Activated naive CD4-positive, alpha-beta T cell treated with anti-CD3 and anti-CD28 coated beads for 36 hours (primary cell): Measurements from ENCODE around the gene NACC2. TPM values are rescaled to one million over a fixed set of nuclear protein-coding genes. Genes with fewer than 3 reads are reported as not detected.

Experiments
- CTCF ChIA-PET: fragments of 350-600 bp; sonication (Branson Sonifier 250); formaldehyde crosslinking; loops from one replicate; lab custom pipeline; 2021; ENCODE audit warnings: antibody characterized with exemption; lab: Charles Lee
- DNase-seq: peaks from one replicate; pipeline ENCODE4 v3.0.0-alpha.2; 2020
- H3K27ac Mint-ChIP-seq: one replicate; pipeline ENCODE4 v1.8.0; 2021; ENCODE audit warnings: mild to moderate bottlenecking, mixed read lengths
- H3K27me3 Mint-ChIP-seq: one replicate; pipeline ENCODE4 v1.8.0; 2021; ENCODE audit warnings: low read depth, mixed read lengths
- H3K36me3 Mint-ChIP-seq: one replicate; pipeline ENCODE4 v1.8.0; 2021; ENCODE audit warnings: low read depth, mixed read lengths
- H3K4me1 Mint-ChIP-seq: one replicate; pipeline ENCODE4 v1.8.0; 2021; ENCODE audit warnings: low read depth, mixed read lengths
- H3K4me3 Mint-ChIP-seq: one replicate; pipeline ENCODE4 v1.8.0; 2021; ENCODE audit warnings: mild to moderate bottlenecking, moderate library complexity, mixed read lengths
- H3K9me3 Mint-ChIP-seq: one replicate; pipeline ENCODE4 v1.8.0; 2021; ENCODE audit warnings: mixed read lengths
- intact Hi-C: fragments of 100-400 bp; cut with micrococcal nuclease; formaldehyde crosslinking; loops from one replicate; pipeline ENCODE4 v1.15.1; 2023
- total RNA-seq, 2 experiments: library from RNA; stranded (reverse); gene quantifications; one replicate each; pipeline ENCODE4 v1.2.3, GENCODE V29; 2021

NACC2 gene
- total RNA-seq, 2 experiments from 2014 or later = 3.4 to 3.5 TPM

DNA sequence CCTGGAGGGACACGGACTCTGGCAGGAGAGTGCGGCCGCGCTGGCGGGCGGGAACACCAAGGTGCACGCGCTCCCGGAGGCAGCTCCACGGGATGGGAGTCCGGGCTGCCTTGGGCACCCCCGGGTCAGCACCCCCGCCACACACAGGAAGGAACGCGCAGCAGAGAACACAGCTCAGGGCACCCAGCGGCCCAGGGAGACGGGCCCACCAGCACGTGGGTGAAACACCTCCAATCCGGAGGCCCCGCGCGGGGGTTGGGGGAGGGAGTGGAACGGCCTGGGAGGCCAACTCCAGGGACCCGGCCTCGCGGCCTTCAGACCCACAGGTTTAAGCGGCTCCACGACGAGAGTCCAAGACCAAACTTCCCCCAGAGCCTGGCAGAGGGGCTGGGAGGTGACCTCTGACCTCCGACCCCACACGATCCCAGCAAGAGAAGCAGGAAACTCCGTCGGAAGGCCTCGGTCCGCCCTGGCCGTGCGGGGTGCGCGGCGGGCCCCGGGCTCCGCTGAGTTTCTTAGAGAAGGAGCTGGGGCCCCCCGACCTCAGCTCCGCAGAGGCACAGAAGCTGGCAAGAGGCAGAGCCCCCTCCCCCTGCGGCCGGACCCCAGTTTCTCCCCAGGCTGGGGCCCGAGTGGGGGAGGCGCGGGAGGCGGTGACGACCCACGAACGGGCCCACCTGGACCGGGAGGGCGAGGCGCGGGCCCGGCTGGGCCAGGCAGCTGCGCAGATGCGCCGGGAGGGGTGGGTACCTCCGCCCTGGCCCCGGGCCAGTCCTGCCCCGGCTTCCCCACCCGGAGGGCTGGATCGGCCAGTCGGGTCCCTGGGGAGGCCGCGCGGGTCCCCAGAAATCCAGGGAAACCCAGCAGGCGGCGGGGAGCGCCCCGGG lies 851 bp downstream of the NACC2 start:
- Mint-ChIP-seq H3K36me3 (no peaks in the 10 kb centered on the region), H3K27ac (no peak overlapping the region)

DNA sequence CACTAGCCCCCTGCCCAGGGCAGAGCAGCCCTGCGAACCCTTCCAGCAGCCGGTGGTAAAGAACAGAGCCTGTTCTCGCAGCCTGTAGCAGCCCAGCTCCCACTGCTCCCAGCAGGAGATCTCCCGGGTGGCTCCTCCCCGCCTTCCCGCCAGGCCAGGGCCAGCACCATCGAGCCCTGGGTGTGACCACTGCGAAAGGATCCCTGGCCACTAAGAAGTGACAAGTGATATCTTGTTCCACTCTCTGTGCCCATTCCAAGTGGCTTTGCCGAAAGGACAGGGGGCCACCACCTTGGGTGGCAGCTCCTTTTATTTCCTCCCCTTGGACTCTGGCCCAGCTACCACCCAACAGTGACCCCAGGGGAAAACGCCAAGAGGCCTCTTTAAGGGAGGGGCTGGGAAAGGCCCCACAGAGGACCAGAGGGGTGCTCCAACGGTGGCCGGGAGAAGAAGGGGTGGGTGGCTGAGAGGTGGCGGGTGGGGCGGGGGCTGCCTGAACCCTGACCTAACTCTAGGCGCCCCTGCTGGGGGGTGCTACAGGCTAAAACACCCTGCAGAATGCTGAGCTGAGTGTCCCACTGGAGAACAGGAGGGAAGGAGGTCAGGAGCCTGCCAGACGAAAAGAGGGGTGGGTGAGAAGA lies 1.6 kb downstream of the NACC2 start:
- no peaks in the 10 kb centered on the region for H3K27me3 Mint-ChIP-seq
- intact Hi-C loops = no loop called here
- H3K36me3 Mint-ChIP-seq = no peaks in the 10 kb centered on the region
- H3K9me3 Mint-ChIP-seq = no peaks in the 10 kb centered on the region
- H3K27ac Mint-ChIP-seq = no peak overlapping the region
- H3K4me3 Mint-ChIP-seq = peak overlapping the region; percentile 67
- DNase-seq = no peak
- CTCF ChIA-PET = interaction anchor here (1.1 to 2.0 kb wide), 3 partner anchors 20 to 126 kb away, joined by 3 to 12 read pairs (median 4); no protein-coding TSS in a partner anchor
- H3K4me1 Mint-ChIP-seq = peaks cover 12% of the 10 kb centered on the region

More for the DNA sequence above, 851 bp downstream of the NACC2 start:
- CTCF ChIA-PET = interaction anchor here (1.1 to 2.0 kb wide), 3 partner anchors 19 to 126 kb away, joined by 3 to 12 read pairs (median 4); no protein-coding TSS in a partner anchor
- peak overlapping the region; percentile 67 for H3K4me3 Mint-ChIP-seq
- no peaks in the 10 kb centered on the region for H3K9me3 Mint-ChIP-seq
- H3K4me1 Mint-ChIP-seq = peaks cover 17% of the 10 kb centered on the region
- intact Hi-C loops = loop anchor here (1.0 to 2.0 kb wide), 2 partner anchors 15 to 25 kb away; partner anchors contain the start of gene TMEM250
- H3K27me3 Mint-ChIP-seq = no peaks in the 10 kb centered on the region
- DNase-seq = peak; percentile 64

DNA sequence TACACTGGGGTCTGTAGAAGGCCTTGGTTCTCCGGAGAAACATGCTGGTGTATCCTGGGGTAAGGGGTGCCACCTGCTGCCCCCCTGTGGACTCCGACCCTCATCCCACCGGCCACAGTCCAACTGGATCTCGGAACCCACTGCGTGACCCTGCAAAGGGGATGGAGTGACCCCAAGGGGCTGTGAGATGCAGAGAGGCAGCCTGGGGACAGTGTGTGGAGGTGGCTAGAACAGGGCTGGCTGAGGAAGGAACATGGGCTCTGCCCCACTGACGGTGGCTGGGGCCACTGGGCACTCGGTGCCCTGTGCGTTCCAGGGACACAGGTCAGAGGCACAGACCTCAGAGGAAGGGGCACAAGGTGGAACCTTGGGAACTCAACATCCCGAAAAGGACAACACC lies 2.3 kb downstream of the NACC2 start:
- intact Hi-C loops = no loop called here
- CTCF ChIA-PET = no interaction called here
- H3K9me3 Mint-ChIP-seq = no peaks in the 10 kb centered on the region
- H3K27ac Mint-ChIP-seq = no peak overlapping the region
- H3K4me1 Mint-ChIP-seq = peaks cover 12% of the 10 kb centered on the region
- H3K27me3 Mint-ChIP-seq = no peaks in the 10 kb centered on the region
- H3K36me3 Mint-ChIP-seq = no peaks in the 10 kb centered on the region
- peak overlapping the region; percentile 16 for H3K4me3 Mint-ChIP-seq
- DNase-seq = no peak

DNA sequence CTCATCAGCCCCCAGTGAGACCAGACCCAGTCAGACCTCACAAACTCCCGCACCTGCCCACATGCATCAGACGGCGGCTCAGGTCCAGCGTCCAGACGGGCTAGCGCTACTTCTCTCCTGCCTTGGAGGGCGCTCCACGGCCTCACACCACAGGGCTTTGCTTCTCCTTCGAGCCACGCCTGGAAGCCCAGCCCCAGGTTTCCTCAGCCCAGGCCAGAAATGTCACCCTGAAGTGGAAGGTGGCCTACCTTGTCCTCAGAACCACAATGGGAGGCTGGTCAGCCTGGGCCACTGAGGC lies 2.8 kb downstream of the NACC2 start:
- Mint-ChIP-seq H3K9me3 (no peaks in the 10 kb centered on the region), H3K27me3 (no peaks in the 10 kb centered on the region), H3K36me3 (no peaks in the 10 kb centered on the region), H3K27ac (no peak overlapping the region), H3K4me1 (peaks cover 12% of the 10 kb centered on the region), H3K4me3 (no peak overlapping the region)
- CTCF ChIA-PET = interaction anchor here (1.8 to 4.3 kb wide), 2 partner anchors 30 to 125 kb away, joined by 4 to 43 read pairs; no protein-coding TSS in a partner anchor
- intact Hi-C loops = no loop called here
- DNase-seq = no peak

DNA sequence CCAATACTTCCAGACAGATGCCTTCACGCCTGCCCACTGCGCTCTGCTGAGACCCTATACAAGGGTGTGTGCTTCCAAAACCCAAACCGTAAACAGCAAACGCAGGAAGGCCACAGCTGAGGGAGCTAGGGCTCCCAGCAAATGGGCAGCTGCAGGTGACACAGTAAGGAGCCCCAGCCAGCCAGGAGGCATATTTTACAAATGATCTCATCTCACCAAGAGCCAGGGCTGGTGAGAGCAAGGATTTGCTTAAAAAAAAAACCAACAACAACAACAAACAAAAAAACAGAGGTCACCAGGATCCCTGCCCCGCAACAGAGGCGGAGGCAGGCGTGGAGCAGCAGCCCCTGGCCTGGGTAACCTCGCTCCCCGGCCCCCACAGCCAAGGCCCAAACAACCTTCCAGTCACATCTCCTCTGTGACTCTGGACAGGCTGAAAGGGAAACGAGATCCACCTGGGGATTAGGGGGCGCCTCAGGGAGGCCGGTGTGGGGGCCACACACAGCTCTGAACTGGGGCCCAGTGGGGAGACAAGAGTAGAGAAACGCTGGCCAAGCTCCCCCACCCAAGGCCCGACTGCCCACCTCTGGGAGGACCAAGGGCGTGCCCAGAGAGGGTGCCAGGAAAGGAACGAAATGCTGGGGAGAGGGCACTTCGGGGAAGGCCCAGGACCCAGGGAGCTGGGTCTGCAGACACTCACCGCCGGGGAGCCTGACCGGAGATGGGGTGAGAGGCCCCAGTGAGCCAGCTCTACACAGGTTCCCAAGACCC lies 3.3 kb downstream of the NACC2 start:
- Mint-ChIP-seq H3K27ac (no peak overlapping the region), H3K9me3 (no peaks in the 10 kb centered on the region), H3K27me3 (no peaks in the 10 kb centered on the region), H3K4me1 (peaks cover 12% of the 10 kb centered on the region), H3K4me3 (no peak overlapping the region), H3K36me3 (no peaks in the 10 kb centered on the region)
- intact Hi-C loops = no loop called here
- DNase-seq = no peak
- CTCF ChIA-PET = interaction anchor here (1.8 to 4.3 kb wide), 2 partner anchors 31 to 125 kb away, joined by 4 to 43 read pairs; no protein-coding TSS in a partner anchor

DNA sequence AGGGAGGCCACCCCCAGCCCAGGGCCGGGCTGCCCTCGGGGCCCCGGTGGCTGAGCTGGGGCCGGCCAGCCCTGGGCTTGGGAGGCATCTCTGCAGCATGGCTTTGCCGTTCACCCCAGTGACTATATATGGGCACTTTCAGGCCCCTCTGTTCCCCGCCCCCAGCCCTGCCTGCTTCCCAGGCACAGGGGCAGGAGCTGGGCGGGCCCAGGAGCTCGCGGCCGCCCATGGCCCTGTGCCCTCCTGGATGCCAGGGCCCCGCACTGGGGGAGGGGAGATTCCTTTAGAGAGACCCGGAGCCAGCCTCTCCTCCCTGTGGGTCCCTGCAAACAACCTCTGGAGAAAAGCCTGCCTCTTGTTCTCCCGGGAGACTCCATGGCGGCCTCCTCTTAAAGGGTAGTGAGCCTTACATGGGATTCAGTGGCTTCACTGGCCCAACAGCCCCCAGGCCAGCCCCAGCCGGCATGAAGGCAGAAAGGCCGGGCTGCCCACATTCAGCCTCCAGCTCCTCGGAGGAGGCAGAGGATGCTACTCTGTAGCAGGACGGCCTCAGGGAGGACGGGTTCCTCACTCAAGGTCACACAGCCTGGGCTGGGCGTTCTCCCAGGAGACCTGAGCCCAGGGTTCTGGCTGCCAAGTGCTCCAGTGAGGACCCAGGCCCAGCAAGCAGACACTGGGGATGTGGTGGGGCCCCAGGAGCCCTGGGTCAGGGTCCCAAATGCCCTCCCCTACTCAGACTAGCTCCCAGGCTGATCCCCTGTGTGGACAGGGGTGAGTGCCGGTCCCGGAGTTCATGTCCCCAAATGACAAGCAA lies 4.1 kb downstream of the NACC2 start:
- H3K9me3 Mint-ChIP-seq = no peaks in the 10 kb centered on the region
- H3K36me3 Mint-ChIP-seq = no peaks in the 10 kb centered on the region
- CTCF ChIA-PET = interaction anchor here (0.6 to 4.3 kb wide), 5 partner anchors 21 to 124 kb away, joined by 3 to 43 read pairs (median 4); no protein-coding TSS in a partner anchor
- H3K27ac Mint-ChIP-seq = no peak overlapping the region
- intact Hi-C loops = no loop called here
- H3K4me3 Mint-ChIP-seq = no peak overlapping the region
- no peaks in the 10 kb centered on the region for H3K27me3 Mint-ChIP-seq
- peaks cover 12% of the 10 kb centered on the region for H3K4me1 Mint-ChIP-seq
- no peak for DNase-seq

DNA sequence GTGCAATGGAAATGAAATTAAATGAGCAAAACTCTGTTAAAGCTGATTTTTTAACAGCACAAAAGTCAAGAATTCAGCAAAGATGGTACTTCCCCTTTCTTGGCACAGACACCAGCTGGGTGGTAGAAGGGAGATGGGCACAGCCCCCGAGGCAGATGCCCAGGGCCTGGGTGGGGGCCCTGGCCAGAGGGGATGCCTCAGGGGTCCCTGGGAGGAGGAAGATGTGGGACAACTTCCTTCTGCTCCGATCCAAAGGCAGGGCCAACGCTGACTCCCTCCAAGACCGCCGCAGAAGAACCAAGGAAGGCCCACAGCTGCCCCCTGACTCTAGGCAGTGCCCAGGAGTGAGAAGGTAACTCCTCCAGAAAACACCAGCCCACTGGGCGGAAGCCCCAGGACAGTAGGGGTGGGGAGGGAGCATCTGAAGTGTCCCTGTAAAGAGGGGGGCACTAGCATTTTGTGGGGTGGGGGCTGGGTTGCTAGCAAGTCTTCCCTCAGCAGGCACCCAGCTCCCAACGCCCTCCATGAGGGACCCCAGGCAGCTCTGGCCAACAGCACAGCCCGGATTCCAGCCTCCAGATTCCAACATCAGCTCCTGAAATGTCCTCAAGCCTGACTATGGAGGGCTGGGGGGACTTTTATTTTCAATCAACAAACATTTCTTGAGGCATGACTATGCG lies 4.9 kb downstream of the NACC2 start:
- H3K27ac Mint-ChIP-seq = no peak overlapping the region
- peaks cover 12% of the 10 kb centered on the region for H3K4me1 Mint-ChIP-seq
- no peak for DNase-seq
- no peaks in the 10 kb centered on the region for H3K27me3 Mint-ChIP-seq
- CTCF ChIA-PET = interaction anchor here (0.7 to 4.3 kb wide), 7 partner anchors 8 to 350 kb away, joined by 3 to 43 read pairs (median 3); no protein-coding TSS in a partner anchor
- H3K4me3 Mint-ChIP-seq = no peak overlapping the region
- H3K36me3 Mint-ChIP-seq = no peaks in the 10 kb centered on the region
- H3K9me3 Mint-ChIP-seq = no peaks in the 10 kb centered on the region
- intact Hi-C loops = no loop called here

DNA sequence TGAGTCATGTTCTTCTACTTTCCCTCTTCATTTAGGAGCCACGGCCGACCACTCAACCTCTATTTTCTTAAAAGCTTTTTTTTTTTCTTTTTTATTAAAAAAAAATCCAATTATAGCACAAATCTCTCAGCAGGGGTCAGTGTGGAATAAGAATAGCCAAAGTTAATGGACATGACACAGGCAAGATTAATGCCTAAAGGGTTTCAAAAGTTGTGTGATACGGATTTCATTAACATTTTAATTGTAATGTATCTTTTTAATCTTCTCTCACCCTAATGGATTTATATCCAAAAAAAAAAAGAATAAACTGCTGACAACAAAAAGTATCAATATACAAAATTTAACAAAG lies 5.4 kb downstream of the NACC2 start:
- Mint-ChIP-seq H3K4me1 (peaks cover 14% of the 10 kb centered on the region), H3K4me3 (no peak overlapping the region), H3K27ac (no peak overlapping the region), H3K9me3 (no peaks in the 10 kb centered on the region), H3K36me3 (no peaks in the 10 kb centered on the region), H3K27me3 (no peaks in the 10 kb centered on the region)
- intact Hi-C loops = loop anchor here (1.0 kb wide), 1 partner anchor 34 kb away; no protein-coding TSS in a partner anchor
- DNase-seq = no peak
- CTCF ChIA-PET = interaction anchor here (0.6 to 4.3 kb wide), 7 partner anchors 9 to 351 kb away, joined by 3 to 43 read pairs (median 3); no protein-coding TSS in a partner anchor

DNA sequence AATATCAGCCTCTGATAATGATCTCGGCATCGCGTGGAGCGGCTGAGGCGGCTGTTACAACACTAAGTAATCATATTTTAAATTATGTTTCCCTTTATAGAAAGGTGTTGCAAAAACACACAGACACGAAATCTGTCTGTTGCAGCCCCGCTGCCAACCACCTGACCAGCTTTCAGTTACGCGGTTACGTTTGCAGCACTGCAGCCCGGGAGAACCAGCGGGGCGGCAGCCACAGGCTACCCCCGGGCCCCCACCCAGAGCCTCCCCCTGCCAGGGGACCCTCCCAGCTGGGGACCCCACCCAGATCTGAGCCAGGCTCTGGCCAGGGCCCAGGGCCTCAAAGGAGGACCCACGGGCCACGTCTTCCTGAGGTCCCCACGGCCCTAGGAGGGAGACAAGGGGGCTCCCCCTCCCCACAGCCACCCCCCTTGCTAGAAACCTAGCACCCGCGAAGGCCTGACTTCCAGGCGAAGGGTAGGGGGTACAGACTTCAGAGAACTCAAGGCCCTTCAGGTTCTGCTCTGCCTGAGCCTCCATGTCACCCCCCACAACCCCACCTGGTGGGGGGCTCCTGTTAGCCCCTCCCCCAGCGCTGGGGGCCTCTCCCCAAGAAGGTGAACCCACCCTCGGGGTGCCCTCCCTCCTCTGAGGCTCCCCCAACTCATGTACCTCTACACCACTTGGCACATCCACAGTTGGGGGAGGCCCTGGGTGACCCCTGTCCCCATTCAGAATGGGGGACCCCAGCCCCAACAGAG lies 6.0 kb downstream of the NACC2 start:
- no peak overlapping the region for H3K4me3 Mint-ChIP-seq
- no peak overlapping the region for H3K27ac Mint-ChIP-seq
- DNase-seq = no peak
- CTCF ChIA-PET = interaction anchor here (0.6 to 4.3 kb wide), 5 partner anchors 20 to 123 kb away, joined by 3 to 43 read pairs (median 3); no protein-coding TSS in a partner anchor
- intact Hi-C loops = loop anchor here (1.0 kb wide), 1 partner anchor 34 kb away; no protein-coding TSS in a partner anchor
- no peaks in the 10 kb centered on the region for H3K36me3 Mint-ChIP-seq
- H3K4me1 Mint-ChIP-seq = peaks cover 18% of the 10 kb centered on the region
- H3K27me3 Mint-ChIP-seq = no peaks in the 10 kb centered on the region
- no peaks in the 10 kb centered on the region for H3K9me3 Mint-ChIP-seq

DNA sequence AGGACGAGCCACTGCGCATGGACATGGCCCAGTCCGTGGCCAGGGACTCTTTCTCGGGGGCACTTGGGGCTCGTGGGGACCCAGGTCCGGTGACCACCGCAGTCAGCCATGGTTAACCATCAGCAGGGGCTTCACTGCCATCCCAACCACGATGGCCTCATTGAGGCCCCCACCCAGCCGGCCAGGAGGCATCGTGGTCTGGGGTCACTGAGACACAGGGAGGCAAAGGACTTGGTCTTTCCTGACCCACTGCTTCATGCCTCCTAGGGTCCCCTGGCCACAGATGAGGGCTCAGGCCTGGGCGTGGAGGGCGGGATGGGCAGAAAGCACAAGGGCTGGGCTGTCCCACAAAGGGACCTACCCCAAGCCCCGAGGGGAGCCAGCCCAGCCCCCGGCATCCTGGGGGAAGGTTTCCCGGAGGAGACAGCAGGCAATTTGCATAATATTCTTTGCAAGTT lies 6.6 kb downstream of the NACC2 start:
- Mint-ChIP-seq H3K27ac (no peak overlapping the region), H3K4me3 (no peak overlapping the region), H3K9me3 (no peaks in the 10 kb centered on the region), H3K36me3 (no peaks in the 10 kb centered on the region), H3K4me1 (peaks cover 15% of the 10 kb centered on the region), H3K27me3 (no peaks in the 10 kb centered on the region)
- DNase-seq = no peak
- intact Hi-C loops = no loop called here
- CTCF ChIA-PET = interaction anchor here (4.3 kb wide), 1 partner anchor 34 kb away, joined by 43 read pairs; no protein-coding TSS in a partner anchor
